Suprapubic skin (tissue), 4 donors: ENCODE data around the gene AOC3. TPM values are rescaled to one million over a fixed set of nuclear protein-coding genes. Genes with fewer than 3 reads are reported as not detected.
"Not testable (repeated sequence)": the region's sequence is repeated elsewhere in the genome, so short reads cannot be mapped to it uniquely, and the experiment has no call there.

Experiments
- DNase-seq, 2 donors: peaks; one replicate each; pipeline ENCODE4 v3.0.0-alpha.2; 2019; ENCODE audit warnings: low spot score in 2 of 2
- H3K27ac ChIP-seq: fragments of 200-600 bp; sonication (generic); one replicate; pipeline ENCODE4 v1.5.1; 2019
- H3K27me3 ChIP-seq: fragments of 200-600 bp; sonication (generic); one replicate; pipeline ENCODE4 v1.5.1; 2019
- H3K36me3 ChIP-seq: fragments of 200-600 bp; sonication (generic); one replicate; pipeline ENCODE4 v1.5.1; 2019
- H3K4me1 ChIP-seq: fragments of 200-600 bp; sonication (generic); one replicate; pipeline ENCODE4 v1.5.1; 2019
- H3K4me3 ChIP-seq: fragments of 200-600 bp; sonication (generic); one replicate; pipeline ENCODE4 v1.5.1; 2019; ENCODE audit warnings: mild to moderate bottlenecking
- H3K9me3 ChIP-seq: fragments of 200-600 bp; sonication (generic); one replicate; pipeline ENCODE4 v1.5.1; 2019
- CTCF ChIP-seq, 2 donors: fragments of 200-600 bp in 1 of 2; fragments of 450-650 bp in 1 of 2; sonication (generic) in 1 of 2; IDR thresholded peaks; one replicate each; pipeline ENCODE4 v1.5.1; 2016 to 2019; ENCODE audit warnings: antibody characterized with exemption in 2 of 2, mild to moderate bottlenecking in 1 of 2, moderate library complexity in 1 of 2
- EP300 ChIP-seq: sonication (generic); formaldehyde crosslinking; IDR thresholded peaks from one replicate; pipeline ENCODE4 v1.6.1; 2017; ENCODE audit warnings: antibody characterized with exemption
- POLR2A ChIP-seq, 2 donors: fragments of 450-650 bp; IDR thresholded peaks; one replicate each; pipeline ENCODE4 v1.6.1; 2017; ENCODE audit warnings: antibody characterized with exemption in 2 of 2, mild to moderate bottlenecking in 2 of 2, moderate library complexity in 2 of 2
- POLR2AphosphoS5 ChIP-seq, 3 donors: sonication (generic); formaldehyde crosslinking; IDR thresholded peaks; one replicate each; pipeline ENCODE4 v1.6.1; 2017; ENCODE audit warnings: antibody characterized with exemption in 3 of 3
- WGBS: methylation state at CpG from one replicate; pipeline ENCODE4 v1.1.5; 2018; 5-methylcytosine and 5-hydroxymethylcytosine counted together
- total RNA-seq, 4 donors: library from RNA; depleted of rRNA; stranded (reverse); fragments of >200 nt; gene quantifications; one replicate each; pipeline ENCODE4 v1.1.0, GENCODE V29; 2016

AOC3 gene
- total RNA-seq, 4 donors from 2014 or later: 7.6 to 12.7 (median 11.0) TPM

- Histone ChIP-seq H3K4me3 (no peak overlapping the region), H3K9me3 (no peaks in the 10 kb centered on the region), H3K4me1 (no peaks in the 10 kb centered on the region), H3K27me3 (peaks cover under 1% of the 10 kb centered on the region), H3K36me3 (no peaks in the 10 kb centered on the region), H3K27ac (no peak overlapping the region)
- no peak for DNase-seq
- TF ChIP-seq CTCF (IDR thresholded peaks at IDR 0.05) (no peak), POLR2AphosphoS5 (IDR thresholded peaks at IDR 0.05) (no peak), POLR2A (IDR thresholded peaks at IDR 0.05) (no peak), EP300 (no peak)
- 93% methylated on average over 7 of the region's 13 CpGs for WGBS
Measured at GRCh38 chr17:42872251-42872965, 21.4 kb downstream of the AOC3 start.

- 91% methylated on average over 6 of the region's 6 CpGs for WGBS
- Histone ChIP-seq H3K27ac (no peak overlapping the region), H3K4me1 (no peaks in the 10 kb centered on the region), H3K27me3 (peaks cover 9% of the 10 kb centered on the region), H3K4me3 (no peak overlapping the region), H3K36me3 (no peaks in the 10 kb centered on the region), H3K9me3 (no peaks in the 10 kb centered on the region)
- no peak for DNase-seq
- TF ChIP-seq CTCF (IDR thresholded peaks at IDR 0.05) (no peak), POLR2AphosphoS5 (IDR thresholded peaks at IDR 0.05) (no peak), POLR2A (IDR thresholded peaks at IDR 0.05) (no peak), EP300 (no peak)
Measured at GRCh38 chr17:42873315-42873714, 22.3 kb downstream of the AOC3 start.

- not testable (repeated sequence) for H3K27ac ChIP-seq, H3K4me3 ChIP-seq, H3K9me3 ChIP-seq, DNase-seq, H3K4me1 ChIP-seq, H3K36me3 ChIP-seq
- 86% methylated on average over 7 of the region's 12 CpGs for WGBS
- peaks cover 11% of the 10 kb centered on the region for H3K27me3 ChIP-seq
Measured at GRCh38 chr17:42873932-42874695, 23.1 kb downstream of the AOC3 start.

- 86% methylated on average over 10 of the region's 10 CpGs for WGBS
- Histone ChIP-seq H3K9me3 (no peaks in the 10 kb centered on the region), H3K4me3 (no peak overlapping the region), H3K36me3 (no peaks in the 10 kb centered on the region), H3K27ac (no peak overlapping the region), H3K27me3 (peaks cover 15% of the 10 kb centered on the region), H3K4me1 (no peaks in the 10 kb centered on the region)
- no peak for DNase-seq
- no peak for TF ChIP-seq EP300
- no peak for TF ChIP-seq POLR2A (IDR thresholded peaks at IDR 0.05)
- no peak for TF ChIP-seq POLR2AphosphoS5 (IDR thresholded peaks at IDR 0.05)
- no peak for TF ChIP-seq CTCF (IDR thresholded peaks at IDR 0.05)
Measured at GRCh38 chr17:42877037-42877436, 26.0 kb downstream of the AOC3 start.

- Histone ChIP-seq H3K9me3 (no peaks in the 10 kb centered on the region), H3K27me3 (peaks cover 15% of the 10 kb centered on the region), H3K27ac (no peak overlapping the region), H3K4me1 (no peaks in the 10 kb centered on the region), H3K36me3 (no peaks in the 10 kb centered on the region), H3K4me3 (no peak overlapping the region)
- WGBS: 36% methylated on average over 13 of the region's 13 CpGs
- TF ChIP-seq CTCF (IDR thresholded peaks at IDR 0.05) (no peak), POLR2AphosphoS5 (IDR thresholded peaks at IDR 0.05) (no peak), POLR2A (IDR thresholded peaks at IDR 0.05) (no peak), EP300 (no peak)
- no peak for DNase-seq
Measured at GRCh38 chr17:42878123-42878880, 27.3 kb downstream of the AOC3 start.
